OCI-LY1 (cell line): Measurements from ENCODE around the gene PLK2.
A peak's percentile ranks its signal among the peaks of the same experiment; 100 is the strongest.

Source experiments
- H2AFZ ChIP-seq: fragments of 200-600 bp; sonication (generic), shearing (Covaris generic); 2 replicates; pipeline ENCODE4 v1.6.0; 2014; ENCODE audit warnings: antibody characterized with exemption, mild to moderate bottlenecking, low read length
- H3F3A ChIP-seq: fragments of 200-600 bp; sonication (generic), shearing (Covaris generic); 2 replicates; pipeline ENCODE4 v1.6.0; 2014; ENCODE audit warnings: mild to moderate bottlenecking, antibody characterized with exemption, low read length, moderate library complexity; ENCODE audit not compliant: insufficient read depth
- H3K27ac ChIP-seq: fragments of 200-600 bp; sonication (generic); 2 replicates; pipeline ENCODE4 v1.5.1; 2014; ENCODE audit warnings: low read length, mixed run types, mild to moderate bottlenecking, low read depth; ENCODE audit not compliant: poor library complexity, severe bottlenecking
- H3K27me3 ChIP-seq: fragments of 200-600 bp; sonication (generic); 2 replicates; pipeline ENCODE4 v1.6.0; 2014; ENCODE audit warnings: antibody characterized with exemption, mild to moderate bottlenecking, low read length, moderate library complexity; ENCODE audit not compliant: insufficient read depth
- H3K36me3 ChIP-seq: fragments of 200-600 bp; sonication (generic); 2 replicates; pipeline ENCODE4 v1.6.1; 2014; ENCODE audit warnings: mild to moderate bottlenecking, antibody characterized with exemption, low read length, moderate library complexity, mixed read lengths; ENCODE audit not compliant: insufficient read depth
- H3K4me1 ChIP-seq: fragments of 200-600 bp; sonication (generic); 2 replicates; pipeline ENCODE4 v1.5.1; 2014; ENCODE audit warnings: mild to moderate bottlenecking, low read length, moderate library complexity; ENCODE audit not compliant: insufficient read depth, severe bottlenecking
- H3K4me2 ChIP-seq: fragments of 200-600 bp; sonication (generic), shearing (Covaris generic); 2 replicates; pipeline ENCODE4 v1.6.1; 2014; ENCODE audit warnings: low read length
- H3K4me3 ChIP-seq: fragments of 200-600 bp; sonication (generic); 2 replicates; pipeline ENCODE4 v1.5.1; 2014; ENCODE audit warnings: low read length, low read depth, mild to moderate bottlenecking, mixed read lengths; ENCODE audit not compliant: poor library complexity, severe bottlenecking
- H3K79me2 ChIP-seq: fragments of 200-600 bp; shearing (Covaris generic); 2 replicates; pipeline ENCODE4 v1.6.1; 2016; ENCODE audit warnings: mixed run types, low read length, mixed read lengths; ENCODE audit not compliant: insufficient read depth
- H3K9ac ChIP-seq: fragments of 200-600 bp; sonication (generic), shearing (Covaris generic); 2 replicates; pipeline ENCODE4 v1.6.1; 2014; ENCODE audit warnings: mild to moderate bottlenecking, low read length, mixed read lengths
- H3K9me2 ChIP-seq: fragments of 200-600 bp; sonication (generic), shearing (Covaris generic); 2 replicates; pipeline ENCODE4 v1.6.1; 2014; ENCODE audit warnings: low read depth, mild to moderate bottlenecking, low read length, mixed read lengths
- H3K9me3 ChIP-seq: fragments of 200-600 bp; shearing (Covaris generic); 2 replicates; pipeline ENCODE4 v1.6.1; 2014; ENCODE audit warnings: low read length, mixed read lengths
- H4K20me1 ChIP-seq: fragments of 200-600 bp; sonication (generic), shearing (Covaris generic); 2 replicates; pipeline ENCODE4 v1.6.0; 2016; ENCODE audit warnings: mild to moderate bottlenecking, low read length; ENCODE audit not compliant: insufficient read depth
- CTCF ChIP-seq: fragments of 200-600 bp; sonication (generic), shearing (Covaris generic); IDR thresholded peaks from 2 replicates; pipeline ENCODE4 v1.5.1; 2017; ENCODE audit warnings: mild to moderate bottlenecking, antibody characterized with exemption, low read length, moderate library complexity, mixed read lengths
- EZH2 ChIP-seq: fragments of 200-600 bp; sonication (generic), shearing (Covaris generic); IDR thresholded peaks from 2 replicates; pipeline ENCODE4 v1.8.0; 2017; ENCODE audit warnings: borderline replicate concordance, mixed run types, mild to moderate bottlenecking, antibody characterized with exemption, low read length, moderate library complexity, mixed read lengths

The PLK2 gene

DNA sequence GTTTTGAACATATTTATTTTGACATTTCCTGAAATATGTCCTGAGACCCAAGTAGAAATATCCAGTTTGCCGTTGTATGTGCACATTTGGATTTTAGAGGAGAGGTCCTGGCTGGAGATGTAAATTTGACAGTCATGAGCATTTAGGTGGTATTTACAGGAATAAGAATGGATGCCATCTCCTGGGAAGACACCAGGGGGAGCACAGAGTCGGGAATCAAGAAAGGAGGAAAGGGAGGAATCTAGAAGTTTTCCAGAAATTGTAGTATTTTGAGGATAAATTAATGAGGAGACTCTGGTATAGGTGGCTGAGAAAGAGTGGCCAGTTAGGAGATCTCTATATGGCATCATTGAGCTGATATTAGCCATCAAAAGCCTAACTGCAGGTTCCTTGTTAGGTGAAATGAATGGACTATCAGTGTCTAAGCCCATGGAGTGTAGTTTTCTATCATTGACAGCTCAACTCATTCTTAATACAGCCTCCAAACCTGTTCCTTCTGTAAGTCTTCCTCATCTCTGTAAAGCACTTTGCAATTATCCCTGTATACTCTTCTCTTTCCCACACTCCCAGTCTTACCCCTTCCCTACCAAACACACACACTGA is 38.6 kb upstream of the PLK2 start:
- no peaks in the 10 kb centered on the region for H3F3A ChIP-seq
- H3K4me2 ChIP-seq, result no peak overlapping the region
- no peak overlapping the region for H3K4me3 ChIP-seq
- H3K9me2 ChIP-seq, result no peaks in the 10 kb centered on the region
- peaks cover 24% of the 10 kb centered on the region; the same call in 1 of the 2 replicates for H3K36me3 ChIP-seq
- no peaks in the 10 kb centered on the region for H3K79me2 ChIP-seq
- H3K27me3 ChIP-seq, result no peaks in the 10 kb centered on the region
- no peak for TF ChIP-seq EZH2
- peak; percentile 38; the same call in 1 of the 2 replicates for TF ChIP-seq CTCF
- H3K9me3 ChIP-seq, result no peaks in the 10 kb centered on the region
- no peak overlapping the region for H3K27ac ChIP-seq
- no peaks in the 10 kb centered on the region for H3K4me1 ChIP-seq
- no peak overlapping the region for H3K9ac ChIP-seq
- no peaks in the 10 kb centered on the region for H4K20me1 ChIP-seq
- no peak overlapping the region for H2AFZ ChIP-seq

GRCh38 chr5:58497921-58498320 is 38.0 kb upstream of the PLK2 start:
- Histone ChIP-seq H3F3A (no peaks in the 10 kb centered on the region), H3K27ac (no peak overlapping the region), H3K4me2 (no peak overlapping the region), H3K4me1 (peaks cover 5% of the 10 kb centered on the region), H3K36me3 (peaks cover 27% of the 10 kb centered on the region; the same call in 1 of the 2 replicates), H3K27me3 (no peaks in the 10 kb centered on the region), H4K20me1 (no peaks in the 10 kb centered on the region), H2AFZ (no peak overlapping the region), H3K9me3 (no peaks in the 10 kb centered on the region), H3K9me2 (no peaks in the 10 kb centered on the region), H3K79me2 (no peaks in the 10 kb centered on the region), H3K4me3 (no peak overlapping the region), H3K9ac (no peak overlapping the region)
- TF ChIP-seq EZH2, result no peak
- TF ChIP-seq CTCF, result no peak

DNA sequence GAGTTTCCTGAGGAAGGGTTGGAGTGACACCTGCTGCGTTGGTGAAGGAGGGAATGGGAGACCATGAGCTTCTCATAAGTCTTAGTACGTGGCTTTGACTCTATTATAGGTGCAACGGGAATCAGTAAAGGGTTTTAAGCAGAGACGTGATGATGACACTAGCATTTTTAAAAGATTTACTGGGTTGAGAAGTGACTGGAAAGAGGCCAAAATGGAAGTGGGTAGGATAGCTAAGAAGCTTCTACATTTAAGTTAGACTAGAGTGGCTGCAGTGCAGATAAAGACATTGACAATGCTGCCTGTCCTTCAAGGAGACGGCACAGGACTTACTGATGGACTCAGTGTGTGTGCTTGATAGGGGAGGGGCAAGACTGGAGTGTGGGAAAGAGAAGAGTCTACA is 37.5 kb upstream of the PLK2 start:
- no peaks in the 10 kb centered on the region for H4K20me1 ChIP-seq
- no peak overlapping the region for H3K9ac ChIP-seq
- no peak overlapping the region for H2AFZ ChIP-seq
- H3K27ac ChIP-seq, result no peak overlapping the region
- H3K36me3 ChIP-seq, result peaks cover 29% of the 10 kb centered on the region; the same call in 1 of the 2 replicates
- H3K4me2 ChIP-seq, result no peak overlapping the region
- TF ChIP-seq EZH2, result no peak
- no peak for TF ChIP-seq CTCF
- H3K9me2 ChIP-seq, result no peaks in the 10 kb centered on the region
- H3K79me2 ChIP-seq, result peaks cover 3% of the 10 kb centered on the region; the same call in 1 of the 2 replicates
- no peaks in the 10 kb centered on the region for H3F3A ChIP-seq
- H3K4me1 ChIP-seq, result peaks cover 10% of the 10 kb centered on the region
- no peaks in the 10 kb centered on the region for H3K9me3 ChIP-seq
- H3K27me3 ChIP-seq, result no peaks in the 10 kb centered on the region
- no peak overlapping the region for H3K4me3 ChIP-seq
